Limb (tissue), 2 donors: Measurements from ENCODE around the gene ARHGAP10.

Source experiments
- DNase-seq, 2 donors: peaks; one replicate each; pipeline ENCODE4 v3.0.0-alpha.2; 2016; ENCODE audit errors: extremely low spot score in 2 of 2

Gene ARHGAP10

GRCh38 chr4:148060264-148061140 is 328.6 kb downstream of the ARHGAP10 start:
- DNase-seq = no peak

- DNase-seq = no peak
Measured at GRCh38 chr4:148061141-148061481, 329.2 kb downstream of the ARHGAP10 start.

- no peak for DNase-seq
Measured at GRCh38 chr4:148061795-148062194, 329.9 kb downstream of the ARHGAP10 start.

GRCh38 chr4:148062301-148062950 is 330.5 kb downstream of the ARHGAP10 start:
- no peak for DNase-seq

GRCh38 chr4:148064451-148064850 is 332.6 kb downstream of the ARHGAP10 start:
- DNase-seq = no peak

GRCh38 chr4:148065075-148065474 is 333.2 kb downstream of the ARHGAP10 start:
- no peak for DNase-seq

GRCh38 chr4:148067301-148067916 is 335.5 kb downstream of the ARHGAP10 start:
- DNase-seq = no peak

GRCh38 chr4:148068065-148068911 is 336.4 kb downstream of the ARHGAP10 start:
- DNase-seq = no peak

- DNase-seq = no peak
Measured at GRCh38 chr4:148069086-148069894, 337.4 kb downstream of the ARHGAP10 start.

- no peak for DNase-seq
Measured at GRCh38 chr4:148069895-148070178, 337.9 kb downstream of the ARHGAP10 start.

GRCh38 chr4:148071009-148071408 is 339.1 kb downstream of the ARHGAP10 start:
- no peak for DNase-seq

- DNase-seq = no peak
Measured at GRCh38 chr4:148072789-148073188, 340.9 kb downstream of the ARHGAP10 start.

GRCh38 chr4:148073349-148073748 is 341.5 kb downstream of the ARHGAP10 start:
- DNase-seq = no peak

- DNase-seq = no peak
Measured at GRCh38 chr4:148074462-148074861, 342.6 kb downstream of the ARHGAP10 start.

- no peak for DNase-seq
Measured at GRCh38 chr4:148075438-148075837, 343.6 kb downstream of the ARHGAP10 start.

GRCh38 chr4:148076964-148077363 is 345.1 kb downstream of the ARHGAP10 start:
- DNase-seq = no peak

GRCh38 chr4:148077581-148077980 is 345.7 kb downstream of the ARHGAP10 start:
- no peak for DNase-seq

- no peak for DNase-seq
Measured at GRCh38 chr4:148078061-148078460, 346.2 kb downstream of the ARHGAP10 start.

- no peak for DNase-seq
Measured at GRCh38 chr4:148079961-148080360, 348.1 kb downstream of the ARHGAP10 start.

GRCh38 chr4:148081267-148081666 is 349.4 kb downstream of the ARHGAP10 start:
- DNase-seq = no peak

GRCh38 chr4:148081745-148082144 is 349.9 kb downstream of the ARHGAP10 start:
- no peak for DNase-seq
